Esophagus squamous epithelium (tissue), 4 donors: ENCODE results near the gene COX19.

Experiments used
- CTCF ChIP-seq, 6 experiments: fragments of 450-650 bp in 4 of 6; fragments of 200-600 bp in 2 of 6; sonication (generic) in 2 of 6; IDR thresholded peaks; one replicate each; pipeline ENCODE4 v1.5.1; 2016 to 2019; ENCODE audit warnings: antibody characterized with exemption in 6 of 6, mild to moderate bottlenecking in 4 of 6, moderate library complexity in 4 of 6
- POLR2A ChIP-seq, 4 donors: fragments of 450-650 bp; IDR thresholded peaks; one replicate each; pipeline ENCODE4 v1.6.1; 2017; ENCODE audit warnings: antibody characterized with exemption in 4 of 4, mild to moderate bottlenecking in 4 of 4, moderate library complexity in 3 of 4

- TF ChIP-seq POLR2A (IDR thresholded peaks at IDR 0.05), result no peak
- TF ChIP-seq CTCF (IDR thresholded peaks at IDR 0.05), result no peak
Measured at GRCh38 chr7:967361-968082, 7.8 kb downstream of the COX19 start.
